ENCODE results near the gene PRKCQ. TPM values are rescaled to one million over a fixed set of nuclear protein-coding genes. Genes with fewer than 3 reads are reported as not detected.

PRKCQ gene
- total RNA-seq, 3 donors from 2014 or later = 0.64 to 1.8 (median 0.98) TPM

GRCh38 chr10:6379015-6379776, 200.9 kb downstream of the PRKCQ start:
- no peaks in the 10 kb centered on the region for H3K4me1 ChIP-seq
- H3K9me3 ChIP-seq = peaks cover 11% of the 10 kb centered on the region in 2 donors
- H3K27ac ChIP-seq = no peak overlapping the region
- no peak for DNase-seq (ENCODE audit: low spot score in 2 of 2)
- no peak overlapping the region for H3K4me3 ChIP-seq
- no peaks in the 10 kb centered on the region for H3K36me3 ChIP-seq
- intact Hi-C loops (cut with DNase I; ENCODE audit: low total_unique reads) = loop anchor here (10.0 kb wide), 1 partner anchor 426 kb away; no protein-coding TSS in a partner anchor
- H3K27me3 ChIP-seq = no peaks in the 10 kb centered on the region
- no peak for TF ChIP-seq POLR2AphosphoS5 (IDR thresholded peaks at IDR 0.05)
- no peak for TF ChIP-seq CTCF (IDR thresholded peaks at IDR 0.05)
- TF ChIP-seq POLR2A (IDR thresholded peaks at IDR 0.05) = no peak

Data from breast epithelium (tissue), 4 donors.